SW480 (cell line): ENCODE results near the gene ESF1.

Source experiments
- DNase-seq: peaks from one replicate; pipeline ENCODE4 v3.0.0-alpha.2; 2016; ENCODE audit warnings: low spot score

ESF1 gene

GRCh38 chr20:13784893-13785715, at the start of gene ESF1, which contains the start of gene NDUFAF5:
Gene ESF1 (minus strand): TSS chr20:13784919. CDS start chr20:13783140, 1,779 bp downstream.
Gene NDUFAF5 (plus strand): TSS chr20:13785028. CDS start chr20:13785069, 41 bp downstream.
- DNase-seq = peak; percentile 99

GRCh38 chr20:13831476-13831875, 46.8 kb upstream of the ESF1 start:
- no peak for DNase-seq

- DNase-seq = no peak
Observed at GRCh38 chr20:13825465-13825864, 40.7 kb upstream of the ESF1 start.

- DNase-seq = no peak
Observed at GRCh38 chr20:13824459-13824858, 39.7 kb upstream of the ESF1 start.

- DNase-seq = no peak
Observed at GRCh38 chr20:13822459-13822858, 37.7 kb upstream of the ESF1 start.

GRCh38 chr20:13821876-13822275, 37.2 kb upstream of the ESF1 start:
- no peak for DNase-seq

GRCh38 chr20:13819885-13820645, 35.3 kb upstream of the ESF1 start:
- DNase-seq = peak; percentile 78

- DNase-seq = no peak
Observed at GRCh38 chr20:13817342-13817741, 32.6 kb upstream of the ESF1 start.

- no peak for DNase-seq
Observed at GRCh38 chr20:13816757-13817156, 32.0 kb upstream of the ESF1 start.

GRCh38 chr20:13814672-13815071, 30.0 kb upstream of the ESF1 start:
- no peak for DNase-seq

- DNase-seq = no peak
Observed at GRCh38 chr20:13813910-13814309, 29.2 kb upstream of the ESF1 start.

- DNase-seq = no peak
Observed at GRCh38 chr20:13810446-13810845, 25.7 kb upstream of the ESF1 start.

- no peak for DNase-seq
Observed at GRCh38 chr20:13809855-13810254, 25.1 kb upstream of the ESF1 start.

GRCh38 chr20:13809373-13809772, 24.7 kb upstream of the ESF1 start:
- no peak for DNase-seq

- DNase-seq = peak; percentile 46
Observed at GRCh38 chr20:13800728-13801134, 16.0 kb upstream of the ESF1 start.

- DNase-seq = no peak
Observed at GRCh38 chr20:13799974-13800373, 15.3 kb upstream of the ESF1 start.

GRCh38 chr20:13799040-13799439, 14.3 kb upstream of the ESF1 start:
- no peak for DNase-seq

GRCh38 chr20:13794667-13795066, 9.9 kb upstream of the ESF1 start:
- no peak for DNase-seq

- DNase-seq = no peak
Observed at GRCh38 chr20:13793001-13793400, 8.3 kb upstream of the ESF1 start.

GRCh38 chr20:13791540-13792459, 7.1 kb upstream of the ESF1 start:
- DNase-seq = no peak

- DNase-seq = no peak
Observed at GRCh38 chr20:13790708-13791107, 6.0 kb upstream of the ESF1 start.
